Epithelial cell of proximal tubule (primary cell): ENCODE data around the gene NPAS3. TPM values are rescaled to one million over a fixed set of nuclear protein-coding genes. Genes with fewer than 3 reads are reported as not detected.

Experiments used
- DNase-seq: peaks from one replicate; pipeline ENCODE4 v3.0.0-alpha.2; 2011; ENCODE audit warnings: low read depth
- H3K4me3 ChIP-seq: 2 replicates; pipeline ENCODE4 v1.5.1; 2011; ENCODE audit warnings: low read depth, mild to moderate bottlenecking, low read length
- total RNA-seq: library from RNA; depleted of rRNA; stranded (reverse); fragments of >200 nt; gene quantifications from 2 replicates; pipeline ENCODE4 v1.2.3, GENCODE V29; 2015
- TF ChIP-seq, protein P1 (sequence below): conservative IDR thresholded peaks from 2 replicates; pipeline ENCODE4 v1.5.1; 2012; ENCODE audit warnings: low read depth, mild to moderate bottlenecking, low read length

NPAS3 gene
- total RNA-seq, 1 donor from 2014 or later: 0.35 TPM

DNA sequence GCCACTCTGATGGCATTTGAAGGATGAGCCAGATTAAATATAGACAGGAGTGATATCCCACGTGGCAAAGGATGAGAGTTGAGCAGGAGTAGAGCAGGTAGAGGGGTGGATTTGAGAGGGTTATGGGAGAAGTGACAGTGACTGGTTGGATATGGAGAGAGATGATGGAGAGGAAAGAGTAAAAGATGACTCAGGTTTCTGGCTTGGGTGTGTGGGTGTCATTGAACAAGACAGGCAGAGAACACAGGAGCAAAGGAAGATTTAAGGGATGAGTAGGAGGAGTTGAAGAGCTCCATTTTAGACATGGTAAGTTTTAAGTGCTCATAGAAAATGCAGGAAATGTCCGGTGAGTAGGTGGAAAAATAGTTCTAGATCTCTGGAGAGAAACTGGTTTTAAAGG, 875.3 kb downstream of the NPAS3 start:
- TF ChIP-seq, protein P1, sequence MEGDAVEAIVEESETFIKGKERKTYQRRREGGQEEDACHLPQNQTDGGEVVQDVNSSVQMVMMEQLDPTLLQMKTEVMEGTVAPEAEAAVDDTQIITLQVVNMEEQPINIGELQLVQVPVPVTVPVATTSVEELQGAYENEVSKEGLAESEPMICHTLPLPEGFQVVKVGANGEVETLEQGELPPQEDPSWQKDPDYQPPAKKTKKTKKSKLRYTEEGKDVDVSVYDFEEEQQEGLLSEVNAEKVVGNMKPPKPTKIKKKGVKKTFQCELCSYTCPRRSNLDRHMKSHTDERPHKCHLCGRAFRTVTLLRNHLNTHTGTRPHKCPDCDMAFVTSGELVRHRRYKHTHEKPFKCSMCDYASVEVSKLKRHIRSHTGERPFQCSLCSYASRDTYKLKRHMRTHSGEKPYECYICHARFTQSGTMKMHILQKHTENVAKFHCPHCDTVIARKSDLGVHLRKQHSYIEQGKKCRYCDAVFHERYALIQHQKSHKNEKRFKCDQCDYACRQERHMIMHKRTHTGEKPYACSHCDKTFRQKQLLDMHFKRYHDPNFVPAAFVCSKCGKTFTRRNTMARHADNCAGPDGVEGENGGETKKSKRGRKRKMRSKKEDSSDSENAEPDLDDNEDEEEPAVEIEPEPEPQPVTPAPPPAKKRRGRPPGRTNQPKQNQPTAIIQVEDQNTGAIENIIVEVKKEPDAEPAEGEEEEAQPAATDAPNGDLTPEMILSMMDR: no peak
- no peak overlapping the region for H3K4me3 ChIP-seq
- no peak for DNase-seq

DNA sequence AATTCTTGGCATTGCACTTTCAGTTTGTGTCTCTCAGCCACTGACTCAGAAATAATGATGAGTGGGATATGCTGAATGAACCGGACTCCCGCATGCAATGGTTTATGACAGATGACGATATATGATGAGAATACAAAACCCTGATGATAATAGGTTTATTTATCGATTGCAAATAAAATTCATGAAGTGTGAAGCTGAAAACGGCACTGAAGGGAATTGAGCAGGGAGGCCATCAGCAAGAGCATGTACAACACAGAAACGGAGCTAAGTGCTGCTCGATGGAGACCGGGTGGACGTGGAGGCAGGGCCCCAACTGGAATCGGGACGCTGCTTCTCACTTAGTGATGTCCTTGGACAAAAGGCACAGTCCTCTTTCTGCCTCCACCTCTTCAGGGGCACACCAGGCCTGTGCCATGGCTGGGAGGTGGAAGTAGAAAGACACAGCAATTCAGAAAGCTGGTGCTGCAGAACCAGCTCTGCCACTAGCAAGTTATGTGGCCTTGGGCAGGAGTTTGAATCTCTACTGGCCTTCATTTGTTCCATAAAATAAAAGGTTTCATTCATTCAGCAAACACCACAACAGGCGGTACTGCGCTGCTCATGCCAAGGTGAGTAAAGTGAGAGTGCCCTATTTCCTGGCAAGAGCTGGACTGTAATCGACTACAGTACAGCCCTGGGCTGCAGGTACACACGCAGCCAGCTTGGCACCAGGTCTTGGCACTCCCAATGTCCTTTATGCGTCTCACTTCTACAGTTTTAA, 895.2 kb downstream of the NPAS3 start:
- TF ChIP-seq, protein P1: no peak
- DNase-seq: no peak
- no peak overlapping the region for H3K4me3 ChIP-seq

DNA sequence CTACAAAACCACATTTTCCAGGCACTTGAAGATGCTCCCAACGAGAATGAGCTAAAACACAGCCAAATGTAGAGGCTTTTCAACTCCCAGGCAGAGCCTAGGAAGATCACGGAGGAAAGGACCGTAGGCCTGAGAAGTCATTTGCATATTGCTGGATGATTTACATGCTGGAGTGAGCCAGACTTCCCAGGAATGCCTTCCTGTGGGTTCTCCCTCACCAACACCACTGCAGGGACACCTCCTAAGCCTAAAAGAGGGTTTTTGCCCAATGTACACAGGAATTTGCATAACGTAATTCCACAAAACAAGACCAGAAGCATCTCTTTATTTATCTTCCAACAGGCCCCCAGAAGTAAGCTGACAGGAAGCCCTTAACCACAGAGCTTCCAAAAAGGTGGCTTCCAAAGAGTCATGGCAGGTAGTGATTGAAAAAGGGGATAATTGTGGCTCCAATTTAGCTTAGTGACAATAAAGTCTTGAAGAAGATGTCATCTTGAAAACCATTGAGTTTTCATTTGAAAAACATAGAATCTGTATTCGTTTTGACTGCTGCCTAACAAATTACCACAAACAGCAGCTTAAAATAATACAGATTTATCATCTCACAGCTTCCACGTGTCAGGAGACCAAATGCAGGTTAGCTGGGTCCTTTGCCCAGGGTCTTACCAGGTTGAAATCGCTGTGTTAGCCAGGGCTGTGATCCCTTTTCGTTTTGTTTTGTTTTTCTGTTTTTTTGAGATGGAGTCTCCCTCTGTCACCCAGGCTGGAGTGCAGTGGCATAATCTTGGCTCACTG, 896.0 kb downstream of the NPAS3 start:
- TF ChIP-seq, protein P1: no peak
- H3K4me3 ChIP-seq: no peak overlapping the region
- no peak for DNase-seq

DNA sequence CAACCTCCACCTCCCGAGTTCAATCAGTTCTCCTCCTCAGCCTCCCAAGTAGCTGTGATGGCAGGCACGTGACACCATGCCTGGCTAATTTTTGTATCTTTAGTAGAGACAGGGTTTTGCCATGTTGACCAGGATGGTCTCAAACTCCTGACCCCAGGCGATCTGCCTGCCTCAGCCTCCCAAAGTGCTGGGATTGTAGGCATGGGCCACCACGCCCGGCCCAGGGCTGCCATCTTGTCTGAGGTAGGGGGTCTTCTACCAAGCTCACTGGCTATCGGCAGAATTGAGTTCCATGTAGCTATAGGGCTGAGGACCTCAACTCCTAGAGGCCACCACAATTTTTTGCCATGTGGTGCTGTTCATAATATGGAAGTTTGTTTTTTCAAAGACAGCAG, 896.6 kb downstream of the NPAS3 start:
- TF ChIP-seq, protein P1: no peak
- no peak overlapping the region for H3K4me3 ChIP-seq
- no peak for DNase-seq

DNA sequence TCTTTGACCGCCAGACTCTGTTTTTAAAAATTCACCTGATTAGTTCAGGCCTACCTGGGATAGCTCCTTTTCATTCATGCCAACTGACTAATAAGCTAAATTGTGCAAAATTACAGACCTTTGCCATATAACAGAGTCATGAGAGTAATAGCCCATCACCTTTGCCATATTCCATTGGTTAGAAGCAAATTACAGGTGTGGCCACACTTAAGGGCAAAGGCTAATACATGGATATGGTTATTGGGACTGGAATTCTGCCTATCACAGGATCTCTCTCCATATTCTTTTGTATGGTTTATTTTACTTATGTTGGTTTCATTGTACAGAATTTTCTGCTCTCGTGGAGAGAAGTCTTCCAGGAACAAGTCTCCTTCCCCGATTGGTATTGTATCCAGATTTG, 897.0 kb downstream of the NPAS3 start:
- H3K4me3 ChIP-seq: no peak overlapping the region
- TF ChIP-seq, protein P1: no peak
- no peak for DNase-seq

DNA sequence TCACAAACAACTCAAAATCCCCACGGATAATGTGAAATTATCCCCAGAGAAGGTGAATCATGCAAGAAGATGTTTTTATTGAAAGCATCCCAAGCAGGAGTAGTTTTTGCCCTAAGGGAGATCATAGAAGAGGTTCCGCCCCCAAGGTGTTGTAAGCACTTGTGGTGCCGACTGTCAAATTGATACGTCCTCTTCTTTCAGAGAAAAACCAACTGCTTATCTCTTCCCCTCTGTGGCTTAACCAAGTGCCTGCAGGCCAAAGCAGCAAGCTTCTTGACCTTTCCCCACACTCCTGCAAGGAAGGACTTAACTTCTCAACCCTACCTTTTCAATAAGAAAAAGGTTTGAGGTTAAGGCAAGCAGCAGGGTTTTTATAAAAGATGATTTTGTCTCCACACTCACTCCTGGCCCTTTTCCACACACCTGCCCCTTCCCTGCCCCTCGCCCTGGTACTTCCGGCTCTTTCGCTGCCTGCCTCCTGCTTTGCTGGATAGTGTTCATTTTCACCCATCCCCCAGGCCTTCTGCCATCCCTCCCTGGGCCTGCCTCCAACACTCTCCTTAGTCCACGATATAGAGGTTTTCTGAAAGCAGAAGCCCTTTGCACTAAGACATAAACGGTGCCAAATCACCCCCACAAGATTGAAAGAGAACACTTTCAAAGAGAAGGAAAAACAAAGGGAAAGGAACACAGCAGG, 897.7 kb downstream of the NPAS3 start:
- TF ChIP-seq, protein P1: no peak

More for the DNA sequence above, 897.7 kb downstream of the NPAS3 start:
- DNase-seq: no peak
- H3K4me3 ChIP-seq: no peak overlapping the region
